IPS DF 4.7 (cell line): Measurements from ENCODE around the gene WSB1.

Experiments
- DNase-seq: peaks from one replicate; pipeline ENCODE4 v3.0.0-alpha.2; 2013; ENCODE audit warnings: low spot score; ENCODE audit errors: extremely low read depth

Gene WSB1

GRCh38 chr17:27338536-27338985 is 44.6 kb downstream of the WSB1 start:
- DNase-seq, result no peak

GRCh38 chr17:27339198-27339835 is 45.4 kb downstream of the WSB1 start:
- no peak for DNase-seq

GRCh38 chr17:27339836-27340550 is 46.1 kb downstream of the WSB1 start:
- no peak for DNase-seq

GRCh38 chr17:27340575-27340974 is 46.7 kb downstream of the WSB1 start:
- no peak for DNase-seq

GRCh38 chr17:27341041-27341471 is 47.1 kb downstream of the WSB1 start:
- no peak for DNase-seq

GRCh38 chr17:27342059-27342458 is 48.1 kb downstream of the WSB1 start:
- DNase-seq, result no peak

- DNase-seq, result no peak
Measured at GRCh38 chr17:27343294-27343693, 49.4 kb downstream of the WSB1 start.

GRCh38 chr17:27343977-27344607 is 50.2 kb downstream of the WSB1 start:
- DNase-seq, result no peak

- peak; percentile 96 for DNase-seq
Measured at GRCh38 chr17:27345141-27345904, 51.4 kb downstream of the WSB1 start.

GRCh38 chr17:27346228-27346899 is 52.5 kb downstream of the WSB1 start:
- DNase-seq, result no peak

GRCh38 chr17:27348196-27348595 is 54.3 kb downstream of the WSB1 start:
- no peak for DNase-seq

- DNase-seq, result no peak
Measured at GRCh38 chr17:27349540-27350021, 55.7 kb downstream of the WSB1 start.

GRCh38 chr17:27351759-27352158 is 57.8 kb downstream of the WSB1 start:
- DNase-seq, result no peak

- no peak for DNase-seq
Measured at GRCh38 chr17:27352448-27353032, 58.6 kb downstream of the WSB1 start.

GRCh38 chr17:27353033-27353460 is 59.1 kb downstream of the WSB1 start:
- DNase-seq, result no peak

GRCh38 chr17:27353461-27354050 is 59.6 kb downstream of the WSB1 start:
- no peak for DNase-seq

- no peak for DNase-seq
Measured at GRCh38 chr17:27354051-27354490, 60.2 kb downstream of the WSB1 start.

GRCh38 chr17:27354491-27355081 is 60.7 kb downstream of the WSB1 start:
- DNase-seq, result no peak

- DNase-seq, result no peak
Measured at GRCh38 chr17:27355419-27355818, 61.5 kb downstream of the WSB1 start.
